Measurements from ENCODE around the gene ITGA7. TPM values are rescaled to one million over a fixed set of nuclear protein-coding genes. Genes with fewer than 3 reads are reported as not detected.

The ITGA7 gene
- total and polyA plus RNA-seq, 2 of the 8 experiments (the other 6 are each of a cell fraction or from before 2014, with no cell fraction given): 57.6 to 86.1 TPM

- TF ChIP-seq, protein P1, sequence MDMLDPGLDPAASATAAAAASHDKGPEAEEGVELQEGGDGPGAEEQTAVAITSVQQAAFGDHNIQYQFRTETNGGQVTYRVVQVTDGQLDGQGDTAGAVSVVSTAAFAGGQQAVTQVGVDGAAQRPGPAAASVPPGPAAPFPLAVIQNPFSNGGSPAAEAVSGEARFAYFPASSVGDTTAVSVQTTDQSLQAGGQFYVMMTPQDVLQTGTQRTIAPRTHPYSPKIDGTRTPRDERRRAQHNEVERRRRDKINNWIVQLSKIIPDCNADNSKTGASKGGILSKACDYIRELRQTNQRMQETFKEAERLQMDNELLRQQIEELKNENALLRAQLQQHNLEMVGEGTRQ (IDR thresholded peaks at IDR 0.05; ENCODE audit: low read length): no peak
- no peak for TF ChIP-seq CBX8 (IDR thresholded peaks at IDR 0.05; ENCODE audit: borderline replicate concordance, low read depth, low read length)
- no peak for TF ChIP-seq CHD2 (IDR thresholded peaks at IDR 0.05; ENCODE audit: low read length)
- no peak for TF ChIP-seq POLR2AphosphoS5 (IDR thresholded peaks at IDR 0.05; ENCODE audit: low read depth, low read length)
- TF ChIP-seq GABPA (IDR thresholded peaks at IDR 0.05; ENCODE audit: borderline replicate concordance, insufficient read depth, low read length): no peak
- no peak for TF ChIP-seq SP2 (IDR thresholded peaks at IDR 0.05; ENCODE audit: low read length)
- no peak for TF ChIP-seq PHF8 (conservative IDR thresholded peaks at IDR 0.05; ENCODE audit: low read depth, low read length)
- TF ChIP-seq HDAC6 (IDR thresholded peaks at IDR 0.05; ENCODE audit: low read depth, low read length): no peak
Observed at GRCh38 chr12:55686366-55687010, 21.2 kb downstream of the ITGA7 start (continued).
